GM12878 (cell line): Measurements from ENCODE around the gene SEMA3C.

Source experiments
- CTCF ChIP-seq, 3 experiments: IDR thresholded peaks in 2 of 3; conservative IDR thresholded peaks in 1 of 3; 2 replicates each; pipeline ENCODE4 v1.5.1; 2011; ENCODE audit warnings: low read depth in 3 of 3, low read length in 3 of 3, mild to moderate bottlenecking in 3 of 3, control low read depth in 2 of 3, moderate library complexity in 2 of 3, inconsistent platforms in 1 of 3, mixed read lengths in 1 of 3; ENCODE audit not compliant: control insufficient read depth in 2 of 3, insufficient read depth in 1 of 3; ENCODE audit errors: extremely low read depth in 1 of 3
- ELK1 ChIP-seq: IDR thresholded peaks from 2 replicates; pipeline ENCODE4 v1.6.1; 2012; ENCODE audit warnings: low read depth, low read length, improper control_type of control experiment
- ETV6 ChIP-seq, 2 experiments: fragments of 450-650 bp in 1 of 2; IDR thresholded peaks in 1 of 2; conservative IDR thresholded peaks in 1 of 2; 2 replicates each; pipeline ENCODE4 v1.6.1; 2014; ENCODE audit warnings: antibody characterized with exemption in 1 of 2, borderline replicate concordance in 1 of 2, low read depth in 1 of 2, mild to moderate bottlenecking in 1 of 2, moderate library complexity in 1 of 2
- EZH2 ChIP-seq: IDR thresholded peaks from 2 replicates; pipeline ENCODE4 v1.6.1; 2012; ENCODE audit warnings: low read depth, mild to moderate bottlenecking, control low read depth, inconsistent platforms, low read length, borderline replicate concordance; ENCODE audit not compliant: control insufficient read depth
- MYC ChIP-seq: IDR thresholded peaks from 2 replicates; pipeline ENCODE4 v1.6.1; 2011; ENCODE audit warnings: mild to moderate bottlenecking, low read length, moderate library complexity, inconsistent platforms; ENCODE audit not compliant: insufficient read depth, insufficient replicate concordance, insufficient read length, severe bottlenecking
- NRF1 ChIP-seq: conservative IDR thresholded peaks from 2 replicates; pipeline ENCODE4 v1.6.1; 2011; ENCODE audit warnings: mild to moderate bottlenecking, low read depth, low read length, improper control_type of control experiment
- POLR2A ChIP-seq: IDR thresholded peaks from 2 replicates; pipeline ENCODE4 v1.6.1; 2011; ENCODE audit warnings: low read depth, mild to moderate bottlenecking, low read length
- SP1 ChIP-seq: IDR thresholded peaks from one replicate; pipeline ENCODE4 v1.6.1; 2011; ENCODE audit warnings: low read depth, low read length
- SPI1 ChIP-seq: IDR thresholded peaks from 2 replicates; pipeline ENCODE4 v1.6.1; 2011; ENCODE audit warnings: low read depth, mild to moderate bottlenecking, low read length, moderate library complexity, borderline replicate concordance; ENCODE audit not compliant: insufficient read depth
- TAF1 ChIP-seq: IDR thresholded peaks from 2 replicates; pipeline ENCODE4 v1.6.1; 2011; ENCODE audit warnings: mild to moderate bottlenecking, low read depth, low read length, borderline replicate concordance
- TCF12 ChIP-seq: IDR thresholded peaks from 2 replicates; pipeline ENCODE4 v1.6.1; 2011; ENCODE audit warnings: low read depth, mild to moderate bottlenecking, low read length

- no peak for TF ChIP-seq CTCF (IDR thresholded peaks at IDR 0.05 in 2 of 3, conservative IDR thresholded peaks at IDR 0.05 in 1 of 3; ENCODE audit: control insufficient read depth in 2 of 3, extremely low read depth in 1 of 3, insufficient read depth in 1 of 3, low read depth in 3 of 3, low read length in 3 of 3)
- no peak for TF ChIP-seq POLR2A
- TF ChIP-seq TAF1 = no peak
- TF ChIP-seq ELK1 = no peak
- TF ChIP-seq EZH2 = no peak
- TF ChIP-seq ETV6 (conservative IDR thresholded peaks at IDR 0.05 in 1 of 2, IDR thresholded peaks at IDR 0.05 in 1 of 2; ENCODE audit: borderline replicate concordance in 1 of 2, low read depth in 1 of 2) = no peak
- TF ChIP-seq SPI1 = no peak
- no peak for TF ChIP-seq SP1
- no peak for TF ChIP-seq TCF12
- no peak for TF ChIP-seq NRF1
- TF ChIP-seq MYC = no peak
Observed at GRCh38 chr7:80889525-80889924, 29.3 kb downstream of the SEMA3C start.
